K562 (cell line): ENCODE measurements around the gene CCT5. TPM values are rescaled to one million over a fixed set of nuclear protein-coding genes. Genes with fewer than 3 reads are reported as not detected.

Experiments used
- ATAC-seq: fragments of 200-7000 bp; cut with Tn5 transposase; 3 replicates; pipeline ENCODE4 v1.9.1; 2020; ENCODE audit warnings: moderate library complexity
- BruUV-seq: library from RNA; stranded (reverse); fragments of 400-500 nt; replicated peaks from 2 replicates; lab custom pipeline; 2021; lab: Mats Ljungman, UMichigan
- CTCF ChIA-PET: fragments of 300-600 bp; formaldehyde crosslinking; extraction: SDS; loops from one replicate; lab custom pipeline; 2021; ENCODE audit warnings: low intra/inter-chr PET ratio; lab: Yijun Ruan, JAX
- POLR2A ChIA-PET: fragments of 300-600, 350-650 bp; sonication (Branson Sonifier 250); formaldehyde crosslinking; extraction: SDS; loops from one replicate; lab custom pipeline; 2021; ENCODE audit warnings: antibody characterized with exemption, inconsistent platforms; lab: Yijun Ruan, JAX
- DNase-seq, 4 experiments: peaks; one replicate each; pipeline versions ENCODE4 v3.0.0 to v3.0.0-alpha.2; 2011 to 2018; ENCODE audit warnings: low spot score in 3 of 4, mixed read lengths in 3 of 4; ENCODE audit errors: extremely low read depth in 1 of 4
- FAIRE-seq: peaks from 2 replicates; lab custom pipeline; 2011; peaks lifted over from hg19 to GRCh38; lab: Jason Lieb, UNC
- H2AFZ ChIP-seq: 2 replicates; pipeline ENCODE4 v1.6.0; 2011; ENCODE audit warnings: low read depth, low read length, control low read depth, inconsistent platforms
- H3K27ac ChIP-seq: fragments of 200-600 bp; 3 replicates; pipeline ENCODE4 v1.8.0; 2011; ENCODE audit warnings: low read depth, mild to moderate bottlenecking, control low read depth, inconsistent platforms, low read length, moderate library complexity, mixed read lengths; ENCODE audit errors: extremely low read depth
- H3K27me3 ChIP-seq, 2 experiments: fragments of 300-600 bp in 1 of 2; 2 replicates in 1 of 2; 3 replicates in 1 of 2; pipeline versions ENCODE4 v1.6.0 to v1.8.0; 2011; ENCODE audit warnings: inconsistent platforms in 2 of 2, low read length in 2 of 2, mild to moderate bottlenecking in 1 of 2, mixed read lengths in 1 of 2, moderate library complexity in 1 of 2; ENCODE audit not compliant: control insufficient read depth in 2 of 2, insufficient read depth in 2 of 2
- H3K36me3 ChIP-seq: fragments of 300-600 bp; 3 replicates; pipeline ENCODE4 v1.8.0; 2011; ENCODE audit warnings: mild to moderate bottlenecking, low read length, inconsistent platforms; ENCODE audit not compliant: control insufficient read depth, insufficient read depth
- H3K4me1 ChIP-seq, 2 experiments: fragments of 200-600 bp in 1 of 2; replicated peaks in 1 of 2; 2 replicates in 1 of 2; 3 replicates in 1 of 2; pipeline versions ENCODE4 v1.5.1 to v1.8.0; 2011; ENCODE audit warnings: inconsistent platforms in 2 of 2, low read length in 2 of 2, mild to moderate bottlenecking in 1 of 2, mixed read lengths in 1 of 2, moderate library complexity in 1 of 2; ENCODE audit not compliant: control insufficient read depth in 2 of 2, insufficient read depth in 2 of 2
- H3K4me2 ChIP-seq: 2 replicates; pipeline ENCODE4 v1.6.1; 2011; ENCODE audit warnings: low read length, control low read depth, inconsistent platforms, mixed read lengths; ENCODE audit not compliant: insufficient read depth
- H3K4me3 ChIP-seq: fragments of 200-600 bp; sonication (generic), shearing (Covaris generic); 2 replicates; pipeline ENCODE4 v1.5.1; 2016; ENCODE audit warnings: control low read depth, inconsistent platforms
- H3K79me2 ChIP-seq: fragments of 200-600 bp; 3 replicates; pipeline ENCODE4 v1.8.0; 2011; ENCODE audit warnings: low read length, inconsistent platforms; ENCODE audit not compliant: control insufficient read depth, insufficient read depth
- H3K9ac ChIP-seq, 2 experiments: 2 replicates each; pipeline versions ENCODE4 v1.6.0 to v1.6.1; 2011; ENCODE audit warnings: low read depth in 2 of 2, low read length in 2 of 2, control low read depth in 1 of 2, inconsistent platforms in 1 of 2, mild to moderate bottlenecking in 1 of 2, mixed read lengths in 1 of 2; ENCODE audit not compliant: insufficient read depth in 1 of 2
- H3K9me1 ChIP-seq: one replicate; pipeline ENCODE4 v1.6.0; 2011; ENCODE audit warnings: inconsistent platforms, mild to moderate bottlenecking, low read length, moderate library complexity; ENCODE audit not compliant: control insufficient read depth, insufficient read depth
- H3K9me3 ChIP-seq: replicated peaks from 2 replicates; pipeline ENCODE4 v1.5.1; 2011; ENCODE audit warnings: low read depth, low read length, inconsistent platforms; ENCODE audit not compliant: control insufficient read depth, insufficient read depth
- H4K20me1 ChIP-seq: replicated peaks from 2 replicates; pipeline ENCODE4 v1.6.1; 2011; ENCODE audit warnings: low read length, inconsistent platforms, mixed read lengths; ENCODE audit not compliant: control insufficient read depth, insufficient read depth
- DMBX1 ChIP-seq: fragments of 250-450 bp; sonication (Bioruptor Pico); IDR thresholded peaks from 2 replicates; pipeline ENCODE4 v1.8.0; 2022; ENCODE audit warnings: inconsistent platforms, mild to moderate bottlenecking, moderate library complexity, borderline replicate concordance
- JUN ChIP-seq, 2 experiments: sonication (generic) in 1 of 2; formaldehyde crosslinking in 1 of 2; IDR thresholded peaks; 2 replicates each; pipeline versions ENCODE4 v1.6.1 to v1.8.0; 2012 to 2022; ENCODE audit warnings: borderline replicate concordance in 2 of 2, mild to moderate bottlenecking in 2 of 2, improper control_type of control experiment in 1 of 2, low read depth in 1 of 2, low read length in 1 of 2, missing genetic modification reagents in 1 of 2
- NFRKB ChIP-seq: fragments of 450-650 bp; IDR thresholded peaks from 2 replicates; pipeline ENCODE4 v1.6.1; 2016; ENCODE audit warnings: low read depth
- NUFIP1 ChIP-seq: fragments of 450-650 bp; IDR thresholded peaks from 2 replicates; pipeline ENCODE4 v1.6.1; 2018; ENCODE audit not compliant: partially characterized antibody
- POLR2AphosphoS5 ChIP-seq: IDR thresholded peaks from 2 replicates; pipeline ENCODE4 v1.6.1; 2011; ENCODE audit warnings: mild to moderate bottlenecking, low read depth, low read length, moderate library complexity; ENCODE audit not compliant: control insufficient read depth, insufficient read depth
- TAF9B ChIP-seq: fragments of 450-650 bp; IDR thresholded peaks from 2 replicates; pipeline ENCODE4 v1.6.1; 2018; ENCODE audit warnings: mild to moderate bottlenecking; ENCODE audit not compliant: partially characterized antibody
- TBP ChIP-seq: optimal IDR thresholded peaks from 2 replicates; pipeline ENCODE3; 2011; ENCODE audit warnings: low read depth, low read length, improper control_type of control experiment
- ZNF583 ChIP-seq: fragments of 250-450 bp; sonication (Bioruptor Pico); IDR thresholded peaks from 2 replicates; pipeline ENCODE4 v1.4.0; 2020
- ZNF77 ChIP-seq: fragments of 250-450 bp; sonication (Bioruptor Pico); IDR thresholded peaks from 2 replicates; pipeline ENCODE4 v1.5.0; 2020
- WGBS: fragments of 100-300 bp; shearing (Covaris generic); methylation state at CpG from one replicate; pipeline ENCODE4 v1.1.6; 2016; ENCODE audit warnings: low coverage, mixed read lengths; ENCODE audit not compliant: insufficient coverage; ENCODE audit errors: missing lambda C conversion rate; 5-methylcytosine and 5-hydroxymethylcytosine counted together
- in situ Hi-C: fragments of 300-500 bp; cut with MboI; formaldehyde crosslinking; loops from 4 replicates; pipeline ENCODE4 v1.15.0; 2018; ENCODE audit warnings: inconsistent platforms, mixed read lengths
- intact Hi-C: fragments of 100-400 bp; cut with micrococcal nuclease; formaldehyde crosslinking; loops from 2 replicates; pipeline ENCODE4 v1.14.2; 2022
- polyA plus RNA-seq, 8 experiments: library from polyadenylated mRNA; depleted of rRNA in 4 of 8; stranded (reverse) in 5 of 8; unstranded in 3 of 8; fragments of >200 nt; fragmentation: Nextera tagmentation in 2 of 8; fragmentation: Illumina TruSeq in 1 of 8; extraction: Ambion mirVana in 2 of 8; extraction: Trizol in 1 of 8; gene quantifications; 2 replicates each; pipeline versions ENCODE4 v1.2.1 to v1.2.3, GENCODE V29; 2011 to 2014; ENCODE audit warnings: inconsistent platforms in 1 of 8, missing spikeins in 1 of 8
- total RNA-seq, 7 experiments: library from RNA; depleted of rRNA in 6 of 7; stranded (reverse); fragments of >200 nt in 6 of 7; fragmentation: Illumina TruSeq in 2 of 7; extraction: Trizol in 2 of 7; gene quantifications; 2 replicates each; pipeline versions ENCODE4 v1.2.1 to v1.2.3, GENCODE V29; 2011 to 2021; ENCODE audit warnings: low replicate concordance in 1 of 7
- TF ChIP-seq, protein P1 (sequence below): fragments of 450-650 bp; IDR thresholded peaks from 2 replicates; pipeline ENCODE4 v1.6.1; 2016; ENCODE audit warnings: antibody characterized with exemption
- TF ChIP-seq, protein P2 (sequence below): sonication (generic); formaldehyde crosslinking; IDR thresholded peaks from 2 replicates; pipeline ENCODE4 v1.8.1; 2022; ENCODE audit warnings: missing genetic modification reagents
- TF ChIP-seq, protein P3 (sequence below): sonication (generic); formaldehyde crosslinking; IDR thresholded peaks from 2 replicates; pipeline ENCODE4 v1.8.1; 2023; ENCODE audit warnings: mild to moderate bottlenecking, missing genetic modification reagents

CCT5 gene
- total and polyA plus RNA-seq, 9 of the 15 experiments (the other 6 are each of a cell fraction or from before 2014, with no cell fraction given) = 782 to 1,606 (median 1,153) TPM

DNA sequence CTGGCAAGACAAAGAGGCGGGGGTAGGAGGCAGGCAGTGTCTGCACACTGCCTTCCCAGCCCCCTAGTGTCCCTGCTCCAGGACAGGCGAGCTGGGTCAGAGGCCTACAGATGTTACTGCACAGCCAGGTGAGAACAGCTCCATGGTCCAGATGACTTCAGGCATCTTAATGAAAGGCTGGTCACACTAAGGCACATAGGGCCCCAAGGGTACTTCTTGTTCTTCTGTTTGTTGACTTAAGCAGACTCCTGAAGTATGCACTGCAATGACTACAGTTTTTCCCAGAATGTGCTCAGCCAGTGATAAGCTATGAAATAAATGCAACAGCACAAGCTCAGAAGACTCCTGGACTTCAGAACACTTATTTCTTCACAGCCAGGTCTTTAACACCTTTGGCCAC, 27.8 kb upstream of the CCT5 start:
- Histone ChIP-seq H3K27me3 (no peaks in the 10 kb centered on the region), H3K36me3 (peaks cover 14% of the 10 kb centered on the region), H3K4me1 (no peaks in the 10 kb centered on the region), H3K27ac (no peak overlapping the region), H2AFZ (no peak overlapping the region), H4K20me1 (no peaks in the 10 kb centered on the region; the same call in 1 of the 2 replicates), H3K4me3 (no peak overlapping the region), H3K4me2 (no peak overlapping the region), H3K79me2 (no peaks in the 10 kb centered on the region), H3K9me3 (no peaks in the 10 kb centered on the region), H3K9me1 (no peaks in the 10 kb centered on the region), H3K9ac (no peak overlapping the region)
- in situ Hi-C loops = no loop called here
- intact Hi-C loops = no loop called here
- FAIRE-seq (no peak), DNase-seq (no peak), ATAC-seq (0 out of 3 replicates have a peak, but pooled peaks have one; percentile 22)
- BruUV-seq = no TSS peak
- CTCF ChIA-PET = no interaction called here
- no peak for TF ChIP-seq NFRKB
- no peak for TF ChIP-seq TAF9B
- POLR2A ChIA-PET = interaction anchor here (0.9 to 2.9 kb wide), 4 partner anchors 9 to 28 kb away, joined by 3 to 9 read pairs (median 4); partner anchors contain the start of genes ATPSCKMT and CCT5
- WGBS = 69% methylated on average over 2 of the region's 2 CpGs

DNA sequence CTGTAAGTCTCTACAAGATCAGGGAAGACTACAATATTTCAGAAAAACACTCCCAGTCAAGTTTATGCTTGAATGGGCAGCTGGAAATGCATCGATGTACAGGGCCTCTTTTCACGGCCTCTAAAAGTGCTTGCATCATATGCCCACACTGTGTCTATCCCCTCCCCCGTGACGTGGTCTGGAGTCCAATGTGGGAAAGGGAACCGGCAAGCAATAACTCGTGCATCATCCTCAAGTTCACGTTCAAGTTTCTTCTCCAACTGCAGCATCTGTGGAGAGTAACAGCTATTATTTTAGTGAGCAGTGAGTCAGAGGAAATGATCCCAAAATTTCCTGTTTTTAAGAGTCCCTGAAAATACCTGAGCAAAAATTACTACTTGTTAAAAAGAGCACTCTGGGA, 22.7 kb upstream of the CCT5 start:
- Histone ChIP-seq H3K4me1 (no peaks in the 10 kb centered on the region; a peak in 1 of 5 replicates), H3K9me1 (no peaks in the 10 kb centered on the region), H3K27me3 (no peaks in the 10 kb centered on the region), H3K9me3 (no peaks in the 10 kb centered on the region), H3K4me2 (no peak overlapping the region), H3K36me3 (peaks cover 19% of the 10 kb centered on the region), H3K9ac (no peak overlapping the region), H2AFZ (no peak overlapping the region), H4K20me1 (no peaks in the 10 kb centered on the region), H3K79me2 (no peaks in the 10 kb centered on the region), H3K4me3 (no peak overlapping the region), H3K27ac (no peak overlapping the region)
- 76% methylated on average over 7 of the region's 7 CpGs for WGBS
- DNase-seq (no peak), FAIRE-seq (peak; percentile 48), ATAC-seq (no peak)
- intact Hi-C loops = no loop called here
- in situ Hi-C loops = no loop called here
- CTCF ChIA-PET = no interaction called here
- POLR2A ChIA-PET = interaction anchor here (1.2 kb wide), 1 partner anchor 24 kb away, joined by 3 read pairs; no protein-coding TSS in a partner anchor
- BruUV-seq = no TSS peak
- TF ChIP-seq, protein P1, sequence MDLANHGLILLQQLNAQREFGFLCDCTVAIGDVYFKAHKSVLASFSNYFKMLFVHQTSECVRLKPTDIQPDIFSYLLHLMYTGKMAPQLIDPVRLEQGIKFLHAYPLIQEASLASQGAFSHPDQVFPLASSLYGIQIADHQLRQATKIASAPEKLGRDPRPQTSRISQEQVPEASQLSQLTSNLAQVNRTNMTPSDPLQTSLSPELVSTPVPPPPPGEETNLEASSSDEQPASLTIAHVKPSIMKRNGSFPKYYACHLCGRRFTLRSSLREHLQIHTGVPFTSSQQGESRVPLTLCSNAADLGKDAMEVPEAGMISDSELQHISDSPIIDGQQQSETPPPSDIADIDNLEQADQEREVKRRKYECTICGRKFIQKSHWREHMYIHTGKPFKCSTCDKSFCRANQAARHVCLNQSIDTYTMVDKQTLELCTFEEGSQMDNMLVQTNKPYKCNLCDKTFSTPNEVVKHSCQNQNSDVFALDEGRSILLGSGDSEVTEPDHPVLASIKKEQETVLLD = no peak
- TF ChIP-seq DMBX1 (CRISPR knock-in tag) (no peak), JUN (IDR thresholded peaks at IDR 0.05; ENCODE audit: borderline replicate concordance, low read depth, low read length) (no peak), JUN (CRISPR knock-in tag; IDR thresholded peaks at IDR 0.05; ENCODE audit: borderline replicate concordance) (no peak), NUFIP1 (no peak), TBP (no peak), ZNF583 (CRISPR knock-in tag) (no peak), ZNF77 (CRISPR knock-in tag) (no peak), POLR2AphosphoS5 (no peak)
- TF ChIP-seq, protein P2, sequence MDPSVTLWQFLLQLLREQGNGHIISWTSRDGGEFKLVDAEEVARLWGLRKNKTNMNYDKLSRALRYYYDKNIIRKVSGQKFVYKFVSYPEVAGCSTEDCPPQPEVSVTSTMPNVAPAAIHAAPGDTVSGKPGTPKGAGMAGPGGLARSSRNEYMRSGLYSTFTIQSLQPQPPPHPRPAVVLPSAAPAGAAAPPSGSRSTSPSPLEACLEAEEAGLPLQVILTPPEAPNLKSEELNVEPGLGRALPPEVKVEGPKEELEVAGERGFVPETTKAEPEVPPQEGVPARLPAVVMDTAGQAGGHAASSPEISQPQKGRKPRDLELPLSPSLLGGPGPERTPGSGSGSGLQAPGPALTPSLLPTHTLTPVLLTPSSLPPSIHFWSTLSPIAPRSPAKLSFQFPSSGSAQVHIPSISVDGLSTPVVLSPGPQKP (CRISPR knock-in tag) = no peak
- TF ChIP-seq, protein P3, sequence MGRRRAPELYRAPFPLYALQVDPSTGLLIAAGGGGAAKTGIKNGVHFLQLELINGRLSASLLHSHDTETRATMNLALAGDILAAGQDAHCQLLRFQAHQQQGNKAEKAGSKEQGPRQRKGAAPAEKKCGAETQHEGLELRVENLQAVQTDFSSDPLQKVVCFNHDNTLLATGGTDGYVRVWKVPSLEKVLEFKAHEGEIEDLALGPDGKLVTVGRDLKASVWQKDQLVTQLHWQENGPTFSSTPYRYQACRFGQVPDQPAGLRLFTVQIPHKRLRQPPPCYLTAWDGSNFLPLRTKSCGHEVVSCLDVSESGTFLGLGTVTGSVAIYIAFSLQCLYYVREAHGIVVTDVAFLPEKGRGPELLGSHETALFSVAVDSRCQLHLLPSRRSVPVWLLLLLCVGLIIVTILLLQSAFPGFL (CRISPR knock-in tag) = no peak
